ENCODE data around the gene SND1.

SND1 gene

DNA sequence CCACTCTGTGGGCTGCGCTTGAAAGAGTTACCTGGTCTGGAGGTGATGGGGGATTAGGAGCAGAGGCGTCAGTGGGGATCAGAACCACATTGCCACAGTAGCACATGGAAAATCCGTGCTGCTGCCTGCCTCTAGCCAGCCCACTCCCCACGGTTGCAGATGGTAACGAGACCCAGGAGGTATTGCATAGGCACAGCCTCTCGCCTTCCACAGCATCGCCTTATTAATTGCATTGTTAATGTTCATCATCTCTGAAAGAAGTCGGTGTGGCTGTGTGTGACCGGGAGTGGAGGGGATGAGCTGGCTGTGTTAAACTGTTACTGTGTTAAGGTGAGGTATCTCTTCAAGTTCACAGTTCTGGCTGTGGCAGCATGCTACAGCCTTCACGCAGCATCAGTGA lies 414.4 kb downstream of the SND1 start:
- no peak for DNase-seq

DNA sequence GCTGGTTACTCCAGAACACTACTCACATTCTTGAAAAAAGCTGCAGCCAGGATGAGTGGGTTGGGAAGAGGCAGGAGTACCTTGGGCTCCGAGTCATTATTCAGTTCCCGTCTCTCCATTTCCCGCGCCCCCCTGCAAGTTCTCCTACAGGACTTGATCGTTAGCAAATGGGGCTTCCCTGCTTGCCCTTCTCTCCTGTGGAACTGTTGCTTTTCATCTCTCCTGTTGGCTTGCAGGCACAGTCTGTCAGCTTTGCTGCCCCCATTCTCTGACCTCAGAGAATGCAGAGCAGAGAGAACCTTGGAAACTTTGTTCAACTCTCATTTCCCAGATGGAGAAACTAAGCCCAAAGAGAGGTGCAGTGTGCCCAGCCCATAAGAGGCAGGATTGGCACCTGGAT lies 414.9 kb downstream of the SND1 start:
- no peak for DNase-seq

DNA sequence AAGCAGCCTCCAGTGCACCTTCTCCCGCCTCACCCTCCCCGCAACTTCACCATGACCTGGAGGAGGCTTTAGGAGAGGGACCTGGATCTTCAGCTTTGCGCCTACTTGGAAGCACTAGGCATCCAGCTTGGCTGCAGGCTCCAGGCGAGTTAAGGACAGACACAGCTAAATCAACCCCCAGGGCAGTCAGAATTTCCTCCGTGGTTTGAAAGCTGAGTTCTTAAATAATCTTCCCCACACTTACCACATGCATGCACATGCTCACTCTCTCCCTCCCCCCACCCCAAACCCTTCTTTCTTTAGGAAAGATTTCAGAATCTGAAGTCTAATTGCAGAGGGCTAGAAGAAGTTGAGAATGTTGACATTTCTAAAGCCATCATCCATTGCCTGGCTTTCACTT lies 416.0 kb downstream of the SND1 start:
- DNase-seq = no peak

DNA sequence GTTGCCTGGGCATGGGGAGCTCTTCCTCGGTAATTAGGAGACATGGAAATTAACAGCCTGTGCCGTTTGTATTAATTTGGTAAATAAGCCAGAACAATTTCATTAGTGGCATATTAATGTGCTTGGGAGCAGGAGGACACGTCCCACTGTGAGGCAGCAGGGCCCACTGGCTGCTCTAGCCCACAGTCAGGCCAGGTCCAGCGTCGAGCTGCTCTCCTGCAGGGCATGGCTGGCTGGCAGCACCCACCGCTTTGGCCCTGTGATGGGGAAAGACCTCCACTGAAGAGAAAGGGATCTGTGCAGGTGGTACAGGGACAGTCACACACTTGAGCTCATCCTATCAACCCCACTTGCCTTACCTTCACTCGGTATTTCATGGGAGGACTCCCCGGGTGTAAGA lies 416.8 kb downstream of the SND1 start:
- no peak for DNase-seq

DNA sequence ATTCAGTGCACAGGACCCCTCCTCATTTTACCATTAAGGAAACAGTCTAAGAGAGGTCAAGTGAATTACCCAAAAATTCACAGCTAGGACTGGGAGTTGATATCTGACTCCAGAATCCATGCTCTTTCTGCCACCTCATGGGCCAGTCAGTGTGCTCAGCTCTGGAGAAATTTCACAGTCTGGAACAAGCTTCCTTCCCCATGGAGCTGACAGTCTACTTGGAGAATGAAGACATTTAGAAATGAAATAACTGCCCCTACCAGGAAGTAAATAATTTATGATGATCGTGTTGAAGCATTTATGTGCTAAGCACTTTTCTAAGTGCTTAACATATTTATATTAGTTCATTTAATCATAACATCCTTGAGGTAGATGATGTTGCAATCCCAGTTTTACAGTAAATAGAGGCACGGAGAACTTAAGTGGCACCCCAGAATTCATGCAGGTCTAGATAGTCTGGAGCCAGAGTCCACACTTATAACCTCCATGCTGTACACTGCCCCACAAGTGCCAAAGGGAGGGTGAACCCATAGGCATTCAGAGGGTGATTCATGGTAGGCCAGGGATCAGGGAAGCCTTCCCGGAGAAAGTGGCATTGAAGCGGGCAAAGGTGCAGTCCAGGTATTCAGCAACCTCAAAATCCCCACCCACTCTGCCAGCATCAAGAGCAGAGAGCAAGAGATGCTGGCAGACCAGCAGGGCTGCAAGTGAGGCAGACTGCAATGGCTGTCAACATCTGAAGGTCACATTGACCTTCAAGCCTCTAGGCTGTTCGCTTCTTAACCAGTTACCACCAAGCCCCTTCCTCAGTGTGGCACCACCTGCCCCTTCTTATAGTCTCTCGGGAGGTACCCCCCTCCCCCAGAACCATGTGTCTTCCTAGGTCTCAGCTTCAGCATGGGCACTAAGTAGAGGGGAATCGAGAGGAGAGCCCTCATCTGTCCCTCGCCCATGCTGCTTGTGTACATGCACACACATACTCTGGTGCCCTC lies 417.7 kb downstream of the SND1 start:
- DNase-seq = no peak

DNA sequence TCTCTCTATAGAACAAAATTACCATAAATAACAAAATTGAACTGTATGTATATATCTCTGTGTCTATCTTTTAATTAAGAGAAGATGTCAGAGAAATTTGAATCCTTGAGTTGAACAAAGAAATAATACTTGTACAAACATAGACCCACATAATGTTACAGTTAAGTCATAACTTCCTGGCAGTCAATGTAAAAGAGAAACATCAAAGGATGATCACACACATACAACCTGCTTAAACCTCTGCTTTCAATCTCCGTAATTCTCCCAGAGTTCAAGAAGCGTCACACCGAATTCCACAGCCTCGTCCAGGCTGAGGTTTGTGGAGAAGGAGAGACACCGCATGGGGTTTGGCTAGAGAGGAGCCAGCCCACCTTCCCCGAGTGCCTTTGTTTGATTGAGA lies 419.4 kb downstream of the SND1 start:
- DNase-seq = no peak

DNA sequence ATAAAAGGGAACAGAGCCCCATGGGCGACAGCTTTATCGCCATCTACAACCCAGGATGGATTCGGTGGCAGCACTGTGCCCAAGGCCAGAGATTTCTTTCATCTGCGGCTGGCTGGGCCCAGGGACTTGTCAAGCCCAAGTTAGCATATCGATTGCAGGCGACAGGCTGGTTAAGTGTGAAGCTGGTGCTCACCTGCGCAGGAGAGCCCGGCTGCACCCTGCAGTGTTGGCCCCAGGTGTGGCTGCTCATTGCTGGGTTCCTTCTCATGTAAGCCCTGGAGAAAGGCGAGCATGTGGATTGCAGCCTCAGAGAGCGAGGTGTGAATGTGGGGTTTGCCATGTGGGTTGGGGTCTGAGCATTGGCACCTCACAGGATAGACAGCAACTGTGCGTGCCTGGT lies 419.8 kb downstream of the SND1 start:
- DNase-seq = no peak

DNA sequence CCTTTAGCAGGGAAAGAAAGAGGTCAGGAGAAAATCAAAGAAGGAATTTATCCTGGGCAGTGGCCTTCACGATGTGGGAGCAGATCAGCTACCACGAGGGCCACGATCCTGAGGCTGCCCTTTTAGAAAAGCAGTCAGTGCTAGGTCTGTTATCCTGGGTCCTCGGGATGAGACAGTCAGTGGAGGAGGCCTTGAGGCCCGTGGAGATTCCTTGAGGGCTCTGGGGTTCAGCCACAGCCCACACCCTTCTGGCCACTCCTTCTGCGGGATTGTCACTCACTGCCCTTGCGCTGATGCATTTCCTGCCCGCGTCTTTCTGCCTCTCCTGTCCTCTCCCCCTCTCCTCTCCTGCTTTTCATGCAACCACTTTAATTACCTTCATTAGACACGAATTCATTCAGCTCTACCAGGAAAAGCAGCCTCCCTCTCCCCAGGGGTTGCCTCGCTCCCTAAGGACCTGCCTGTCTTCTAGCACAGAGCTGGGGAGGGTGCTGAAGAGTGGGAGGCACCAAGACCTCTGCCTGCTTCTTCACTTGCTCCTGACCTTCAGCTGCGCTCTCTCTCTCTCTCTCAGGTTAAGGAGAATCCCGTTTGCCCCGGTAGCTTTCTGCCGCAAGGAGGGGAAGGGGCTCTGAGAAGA lies 421.8 kb downstream of the SND1 start:
- no peak for DNase-seq

DNA sequence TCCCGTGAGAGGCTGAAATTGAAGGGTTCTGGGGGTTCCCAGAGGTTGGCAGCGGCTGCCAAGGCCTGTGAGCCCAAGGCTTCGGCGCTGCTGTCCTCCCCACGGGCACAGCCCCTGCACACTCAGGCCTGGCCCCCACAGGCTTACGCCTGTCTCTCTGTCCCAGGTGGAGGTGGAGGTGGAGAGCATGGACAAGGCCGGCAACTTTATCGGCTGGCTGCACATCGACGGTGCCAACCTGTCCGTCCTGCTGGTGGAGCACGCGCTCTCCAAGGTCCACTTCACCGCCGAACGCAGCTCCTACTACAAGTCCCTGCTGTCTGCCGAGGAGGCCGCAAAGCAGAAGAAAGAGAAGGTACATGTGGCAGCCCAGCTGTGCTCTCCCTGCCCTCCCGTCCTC lies 422.3 kb downstream of the SND1 start:
- no peak for DNase-seq

DNA sequence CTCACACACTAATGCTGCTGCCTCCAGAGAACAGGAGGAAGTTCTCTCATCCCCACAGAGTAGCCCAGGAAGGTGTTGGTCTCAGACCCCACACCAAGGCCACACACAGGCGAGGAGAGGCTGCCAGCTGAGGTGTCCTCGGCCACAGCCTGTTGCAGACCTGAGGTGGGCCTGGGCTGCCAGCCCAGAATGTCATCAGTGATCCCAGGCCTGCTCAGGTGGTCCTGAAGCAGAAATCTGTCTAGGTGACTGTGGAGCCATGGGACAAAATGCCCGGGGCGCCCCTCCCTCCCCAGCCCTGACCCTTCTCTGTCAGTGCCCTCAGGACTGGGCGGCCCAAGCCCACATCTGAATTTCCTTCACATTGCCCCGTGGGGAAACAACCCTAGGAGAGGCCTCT lies 422.7 kb downstream of the SND1 start:
- no peak for DNase-seq

DNA sequence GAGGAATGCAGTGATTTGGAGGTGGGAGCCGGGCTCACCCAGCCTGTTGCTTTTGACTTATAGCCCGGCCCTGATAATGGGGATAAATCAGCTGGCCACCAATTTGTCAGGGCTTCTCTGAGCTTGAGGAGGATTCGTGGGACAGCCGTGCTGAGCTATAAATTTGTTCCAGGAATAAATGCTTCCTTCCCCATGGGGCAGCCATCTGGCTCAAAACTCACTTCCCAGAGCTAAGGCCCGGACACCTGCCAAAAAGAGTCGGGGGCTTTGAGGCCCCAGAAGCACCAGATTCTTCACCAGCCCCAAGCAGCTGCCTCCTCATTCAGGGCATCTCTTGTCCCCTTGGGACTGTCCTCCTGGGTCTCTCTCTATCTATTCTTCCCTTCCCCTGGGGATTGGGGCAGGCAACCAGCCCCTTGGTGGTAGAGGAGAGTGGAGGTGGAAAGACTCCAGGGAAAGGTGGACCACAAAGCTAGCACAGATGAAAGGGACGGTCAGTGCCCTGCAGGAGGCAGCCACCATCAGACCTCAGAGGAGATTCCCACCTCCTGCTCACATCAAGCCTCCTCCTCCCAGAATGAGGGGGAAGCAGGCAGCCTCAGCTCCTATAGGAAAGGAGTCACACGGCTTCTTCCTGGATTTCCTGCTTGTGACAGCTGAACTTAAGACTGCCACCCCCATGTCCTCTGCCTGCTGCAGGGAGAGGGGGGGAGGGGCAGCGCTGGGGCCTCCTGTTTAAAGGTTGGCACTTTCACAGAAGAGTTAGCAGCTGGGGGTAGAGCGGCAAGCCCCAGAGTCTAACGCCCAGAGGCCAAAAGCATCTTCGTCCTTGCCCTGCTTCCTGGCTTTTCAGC lies 423.5 kb downstream of the SND1 start:
- no peak for DNase-seq

DNA sequence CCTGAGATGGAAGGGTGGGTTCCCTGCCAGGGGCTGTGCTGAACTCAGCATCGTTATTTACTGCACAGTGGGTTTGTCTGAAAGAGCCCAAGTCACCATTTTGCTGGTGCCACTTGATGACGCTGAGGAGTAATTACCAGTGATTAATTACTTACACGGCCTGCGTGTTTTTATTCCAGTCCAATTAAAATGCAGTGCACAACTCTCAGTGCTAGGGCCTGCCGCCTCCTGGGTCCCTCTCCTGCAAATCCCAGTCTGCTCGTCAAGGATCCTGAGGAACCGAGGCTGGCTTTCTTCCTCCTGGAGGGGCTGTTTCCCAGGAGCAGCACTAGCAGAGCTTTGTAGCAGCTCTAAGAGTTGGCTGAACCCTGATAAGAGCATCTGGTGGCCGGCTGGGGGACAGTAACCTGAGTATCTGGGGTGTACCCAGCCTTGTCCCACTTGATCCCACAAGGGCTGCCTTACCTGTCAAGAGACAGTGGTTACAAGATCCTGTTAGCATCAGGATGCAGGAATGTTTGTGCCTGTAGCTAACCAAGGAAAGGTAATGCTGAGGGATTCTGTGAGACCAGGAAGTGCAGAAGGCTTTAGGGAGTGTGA lies 424.3 kb downstream of the SND1 start:
- no peak for DNase-seq

DNA sequence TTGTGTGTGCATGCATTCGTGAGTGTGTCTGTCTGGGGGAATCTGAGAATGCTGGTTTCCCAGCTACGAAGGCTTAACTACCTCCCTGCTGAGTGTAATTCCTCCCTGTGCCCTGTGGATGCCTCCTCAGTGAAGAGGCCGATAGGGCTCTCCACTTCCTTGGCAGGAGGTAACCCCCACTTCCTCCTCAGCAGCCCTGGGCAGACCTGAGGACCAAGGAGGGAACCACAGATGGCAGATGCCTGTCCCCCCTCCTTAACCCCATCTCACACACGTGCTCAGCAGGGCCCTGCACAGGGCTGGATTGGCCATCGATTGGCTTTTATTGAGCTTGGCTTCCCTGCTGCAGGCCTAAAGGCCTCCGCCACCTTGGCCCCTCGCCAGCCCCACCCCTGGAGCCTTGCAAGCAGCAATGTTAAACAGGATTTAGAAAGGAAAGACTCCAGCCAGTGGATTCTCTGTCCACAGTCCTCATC lies 424.8 kb downstream of the SND1 start:
- no peak for DNase-seq

DNA sequence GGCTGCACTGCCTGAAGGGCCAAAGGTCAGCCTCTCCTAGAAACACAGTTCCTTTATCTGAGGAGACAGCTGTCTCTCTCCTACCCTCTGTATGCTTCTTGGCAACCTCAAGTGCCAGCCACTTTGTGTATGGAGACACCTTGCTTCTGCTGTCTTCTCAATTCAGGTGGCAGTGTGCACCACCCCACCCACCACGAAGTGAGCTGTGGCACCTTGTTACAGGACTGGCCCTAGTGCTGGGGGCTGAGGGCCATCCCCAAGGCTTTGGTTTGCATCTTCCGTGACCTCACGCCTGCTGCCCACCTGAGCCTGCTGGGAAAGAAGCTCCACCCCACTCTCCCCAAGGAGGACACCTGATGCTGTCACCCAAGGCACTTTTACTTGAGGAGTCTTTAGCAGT lies 426.3 kb downstream of the SND1 start:
- DNase-seq = no peak

DNA sequence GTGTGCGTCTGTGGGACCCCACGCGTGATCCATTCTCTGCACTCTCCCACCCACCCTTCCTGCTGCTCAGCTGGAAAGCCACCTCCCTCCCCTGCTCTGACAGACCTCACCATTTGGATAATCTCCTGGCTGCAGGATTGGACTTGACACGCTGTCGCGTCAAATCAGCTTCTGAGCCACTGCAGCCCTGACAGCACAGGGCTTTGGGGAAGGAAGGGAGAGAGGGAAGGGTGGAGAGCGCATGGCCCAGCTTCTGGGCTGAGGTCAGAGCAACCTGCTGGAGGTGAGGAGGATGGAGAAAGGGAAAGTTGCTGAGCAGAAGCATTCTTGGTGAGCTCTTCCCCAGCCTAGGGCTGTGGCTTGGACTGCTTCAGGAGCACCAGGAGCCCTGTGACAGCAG lies 428.2 kb downstream of the SND1 start:
- no peak for DNase-seq

DNA sequence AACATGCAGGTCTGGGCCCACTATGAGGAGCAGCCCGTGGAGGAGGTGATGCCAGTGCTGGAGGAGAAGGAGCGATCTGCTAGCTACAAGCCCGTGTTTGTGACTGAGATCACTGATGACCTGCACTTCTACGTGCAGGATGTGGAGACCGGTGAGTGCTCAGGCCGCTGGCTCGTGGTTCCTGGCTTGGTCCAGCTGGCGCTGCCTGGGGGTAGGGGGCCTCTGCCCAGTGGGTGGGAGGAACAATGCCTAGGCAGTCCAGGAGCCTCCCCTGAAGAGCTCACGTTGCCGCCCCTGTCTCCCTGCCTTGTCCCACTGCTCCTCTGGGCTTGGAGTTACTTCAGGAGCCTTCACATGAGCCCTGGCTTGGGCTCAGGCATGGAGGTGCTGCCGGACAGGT lies 429.4 kb downstream of the SND1 start:
- DNase-seq = no peak

DNA sequence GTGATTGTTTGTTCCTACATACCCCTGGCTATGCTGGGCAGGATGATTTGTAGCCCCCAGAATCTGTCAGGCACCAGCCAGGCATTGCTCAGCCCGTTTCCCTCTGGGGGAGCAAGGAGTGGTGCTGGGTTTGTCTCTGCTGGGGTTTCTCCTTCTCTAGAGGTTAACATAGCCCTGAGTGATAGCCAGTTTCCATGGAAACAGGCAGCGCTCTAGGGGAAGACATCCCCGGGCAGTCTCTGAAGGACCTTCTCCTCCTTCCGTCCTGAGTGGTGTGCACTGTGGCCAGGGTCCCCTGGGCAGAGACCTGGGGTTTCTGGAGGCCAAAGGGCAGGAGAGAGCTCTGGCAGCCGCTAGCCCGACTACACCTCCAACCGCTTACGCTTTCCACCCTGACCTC lies 429.8 kb downstream of the SND1 start:
- DNase-seq = no peak

DNA sequence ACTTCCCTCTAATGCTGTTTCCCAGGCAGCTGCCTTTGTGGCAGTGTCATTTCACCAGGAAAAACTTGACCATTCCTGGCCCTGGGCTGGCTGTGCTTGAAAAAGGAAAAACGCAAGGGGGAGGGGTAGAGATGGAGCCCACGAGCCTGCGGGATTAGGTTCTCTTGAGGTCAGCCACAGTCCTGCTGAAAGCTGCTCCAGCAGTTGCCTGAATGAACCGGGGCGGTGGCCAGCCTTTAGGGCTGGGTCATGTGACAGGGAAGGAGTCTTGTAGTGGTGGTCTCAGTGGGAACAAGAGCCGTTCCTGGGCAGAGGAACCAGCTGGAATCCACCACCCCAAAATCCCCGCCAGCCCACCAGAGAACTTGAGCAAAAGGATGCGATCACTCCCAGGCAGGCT lies 430.4 kb downstream of the SND1 start:
- no peak for DNase-seq

DNA sequence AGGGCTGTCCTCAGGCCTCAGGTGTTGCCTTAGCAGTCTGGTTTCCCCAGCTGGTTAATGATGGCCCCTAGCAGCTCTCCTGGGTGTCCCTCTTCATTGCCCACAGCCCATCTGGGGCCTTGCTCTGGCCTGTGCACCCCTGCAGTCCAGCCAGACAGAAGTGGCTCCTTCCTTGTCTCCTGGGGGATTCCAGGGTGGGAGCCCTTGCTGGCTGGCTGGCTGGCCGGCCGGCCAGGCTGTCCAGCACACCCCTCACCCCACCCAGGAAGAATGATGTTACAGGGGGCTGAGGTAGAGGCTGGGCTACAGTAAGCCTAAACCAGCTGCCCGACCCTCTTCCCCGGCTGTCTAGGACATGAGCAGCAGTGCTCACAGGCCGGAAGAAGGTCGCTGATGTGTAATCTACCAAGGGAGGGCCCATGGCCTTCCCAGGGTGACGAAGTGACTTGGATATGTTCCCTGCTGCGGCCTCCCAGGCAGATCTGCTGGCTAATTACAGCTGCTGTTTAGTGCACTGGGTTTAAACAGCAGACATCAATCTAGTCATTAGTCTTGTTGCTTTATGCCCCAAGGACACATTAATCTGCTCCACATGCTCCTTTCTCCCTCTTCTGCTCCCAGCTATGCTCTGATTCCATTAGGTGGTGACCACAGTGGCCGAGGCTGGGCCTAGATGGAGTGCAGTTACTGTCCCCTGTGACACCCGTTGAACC lies 433.1 kb downstream of the SND1 start:
- DNase-seq = peak; percentile 53

DNA sequence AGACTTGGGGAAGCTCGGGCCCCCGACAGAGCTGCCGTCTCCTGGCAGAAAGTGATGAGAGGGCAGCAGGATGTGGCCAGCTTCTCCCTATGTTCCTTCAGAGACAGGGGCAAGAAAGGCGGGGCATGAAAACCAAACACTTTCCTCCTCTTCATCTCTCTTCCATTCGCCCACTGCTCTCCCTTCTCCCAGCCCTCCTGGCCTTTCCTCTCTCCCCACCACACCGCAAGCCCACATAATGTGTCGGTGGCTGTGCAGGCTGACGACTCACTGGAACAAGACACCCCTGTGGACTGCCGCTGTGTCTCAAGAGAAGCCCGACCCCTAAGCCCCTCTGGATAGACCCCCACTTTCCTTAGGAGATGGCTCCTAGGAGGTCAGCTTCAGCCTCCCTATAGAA lies 438.5 kb downstream of the SND1 start:
- no peak for DNase-seq

DNA sequence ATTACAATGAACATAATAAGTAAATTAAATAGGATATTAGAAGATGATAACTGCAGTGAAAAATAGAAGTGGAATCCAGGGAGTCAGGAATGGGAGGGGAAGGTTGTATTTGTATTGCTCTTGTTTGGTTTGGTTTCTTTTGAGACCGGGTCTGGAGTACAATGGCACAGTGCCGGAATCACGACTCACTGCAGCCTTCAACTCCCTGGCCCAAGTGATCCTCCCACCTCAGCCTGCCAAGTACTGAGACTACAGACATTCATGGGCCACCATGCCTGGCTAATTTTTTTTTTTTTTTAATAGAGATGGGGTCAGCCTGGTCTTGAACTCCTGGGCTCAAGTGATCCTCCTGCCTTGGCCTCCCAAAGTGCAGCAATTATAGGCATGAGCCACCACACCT lies 439.1 kb downstream of the SND1 start:
- DNase-seq = no peak

DNA sequence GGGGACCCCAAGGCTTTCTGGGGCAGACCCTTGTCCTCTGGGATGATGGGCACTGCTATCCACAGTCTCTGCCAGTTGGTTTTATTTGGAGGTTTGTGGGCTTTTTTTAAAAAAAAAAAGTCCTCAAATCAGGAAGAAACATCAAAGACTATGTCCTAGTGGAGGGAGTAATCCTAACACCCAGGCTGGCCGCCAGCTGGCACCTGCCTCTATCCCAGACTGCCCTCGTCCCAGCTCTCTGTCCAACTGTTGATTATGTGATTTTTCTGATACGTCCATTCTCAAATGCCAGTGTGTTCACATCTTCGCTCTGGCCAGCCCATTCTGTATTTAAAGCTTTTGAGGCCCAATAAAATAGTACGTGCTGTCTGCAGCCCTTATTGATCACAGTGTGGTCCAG lies 440.2 kb downstream of the SND1 start:
- DNase-seq = no peak

All from NCI-H2081 treated with DMSO at 0.1 percent for 48 hours (cell line).